ENCODE measurements around the gene CCDC191.
A peak's percentile ranks its signal among the peaks of the same experiment; 100 is the strongest.

The CCDC191 gene

DNA sequence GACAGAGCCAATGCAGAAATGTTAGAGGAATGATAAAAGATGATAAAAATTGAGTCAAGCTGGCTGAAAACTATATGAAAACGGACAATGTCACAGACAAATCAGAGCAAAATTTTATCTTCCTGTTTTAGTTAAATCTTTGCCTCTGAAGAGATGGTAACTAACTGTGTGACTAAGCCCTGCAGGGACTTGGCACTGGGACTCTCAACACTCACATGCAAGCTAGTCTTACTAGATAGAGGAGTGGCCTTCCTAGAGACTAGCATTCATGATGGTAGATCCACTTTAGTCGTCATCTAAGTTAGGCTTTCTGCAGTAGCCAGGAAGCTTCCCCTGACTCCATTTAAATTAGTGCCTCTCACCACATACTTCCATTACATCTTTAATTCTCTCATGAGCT is 4.1 kb downstream of the CCDC191 start:
- DNase-seq, result no peak

DNA sequence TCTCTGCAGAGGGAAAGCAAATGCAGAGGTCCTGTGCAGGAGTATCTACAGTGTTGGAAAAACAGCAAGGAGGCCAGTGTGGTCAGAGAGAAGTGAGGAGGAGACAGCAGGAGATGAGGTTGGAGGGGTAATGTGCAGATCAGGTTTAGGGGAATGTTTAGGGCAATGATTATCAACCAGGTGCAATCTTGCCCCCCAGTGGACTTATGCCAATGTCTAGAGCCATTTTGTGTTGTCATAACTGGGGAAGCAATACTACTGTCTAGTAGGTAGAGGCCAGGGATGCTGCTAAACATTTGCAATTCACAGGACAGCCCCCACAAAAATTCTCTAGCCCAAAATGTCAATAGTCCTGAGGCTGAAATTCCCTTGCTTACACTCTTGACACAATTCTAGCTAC is 13.1 kb downstream of the CCDC191 start:
- DNase-seq, result no peak

DNA sequence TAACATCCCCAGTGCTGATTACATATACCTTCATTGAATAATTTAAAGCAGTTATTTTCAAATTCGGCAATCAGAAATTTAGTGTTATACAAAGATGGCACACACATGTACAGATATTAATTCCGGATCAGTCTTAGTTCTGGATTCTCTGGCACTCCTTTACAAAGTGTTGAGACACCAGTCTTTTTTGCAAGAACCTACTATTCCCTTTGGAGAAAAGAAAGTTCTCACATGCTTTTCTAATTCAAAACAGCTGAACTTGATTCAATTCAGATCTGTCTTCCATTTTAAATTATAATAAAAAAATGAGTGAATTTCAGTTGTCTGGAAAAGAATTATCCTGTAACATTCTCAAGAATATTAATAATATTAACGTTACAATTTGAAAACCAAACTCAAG is 20.4 kb downstream of the CCDC191 start:
- DNase-seq, result no peak

DNA sequence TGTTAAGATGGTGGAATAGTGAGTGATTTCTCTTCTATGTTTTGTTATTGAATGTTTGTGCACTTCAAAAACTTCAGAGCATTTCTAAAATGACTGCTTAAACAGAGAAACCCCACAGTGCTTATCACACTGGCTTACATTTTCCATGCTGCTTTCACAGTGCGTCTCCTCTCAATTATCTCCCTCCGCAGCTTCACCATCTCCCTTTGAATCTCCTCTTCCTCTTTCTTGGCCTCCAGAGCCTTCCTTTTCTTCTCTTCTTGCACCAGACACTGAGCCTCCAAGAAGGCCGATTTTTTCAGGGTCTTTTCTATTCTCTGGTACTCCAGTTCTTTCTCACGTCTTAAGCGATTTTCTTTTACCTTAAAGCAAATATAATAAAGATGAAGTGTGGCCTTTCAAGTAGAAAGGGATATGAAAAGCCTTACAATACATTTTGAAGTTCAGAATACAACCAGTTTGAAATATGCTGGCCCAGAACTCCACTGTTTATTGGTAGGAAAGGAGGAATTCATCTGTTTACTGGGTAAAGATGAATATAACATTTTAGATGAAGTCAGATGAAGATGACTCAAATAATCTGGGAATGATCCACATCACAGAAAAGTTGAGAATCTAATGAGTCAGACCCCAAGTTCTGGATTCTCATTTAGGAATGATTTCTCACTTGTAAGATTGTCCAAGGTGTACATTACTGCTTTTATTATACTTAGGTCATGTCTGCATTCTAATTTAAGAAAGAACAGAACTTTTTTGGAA is 21.4 kb downstream of the CCDC191 start:
- DNase-seq, result no peak

DNA sequence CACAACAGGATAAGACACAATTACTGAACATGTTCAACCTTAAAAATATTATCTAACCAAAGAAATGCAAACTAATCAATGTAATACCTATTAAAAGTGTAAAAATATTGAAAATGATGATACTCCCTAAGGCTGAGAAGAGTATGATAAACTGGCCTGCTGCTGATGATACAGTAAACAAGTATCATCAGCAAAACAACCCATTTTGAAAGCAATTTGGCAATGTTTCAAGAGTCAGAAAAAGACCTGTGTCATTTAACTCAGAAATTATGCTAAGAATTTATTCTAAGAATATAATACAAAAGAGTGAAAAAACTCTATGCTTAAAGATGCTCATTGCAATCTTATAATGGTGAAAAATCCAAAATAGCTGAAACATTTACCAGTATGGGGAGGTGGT is 22.1 kb downstream of the CCDC191 start:
- DNase-seq, result no peak

DNA sequence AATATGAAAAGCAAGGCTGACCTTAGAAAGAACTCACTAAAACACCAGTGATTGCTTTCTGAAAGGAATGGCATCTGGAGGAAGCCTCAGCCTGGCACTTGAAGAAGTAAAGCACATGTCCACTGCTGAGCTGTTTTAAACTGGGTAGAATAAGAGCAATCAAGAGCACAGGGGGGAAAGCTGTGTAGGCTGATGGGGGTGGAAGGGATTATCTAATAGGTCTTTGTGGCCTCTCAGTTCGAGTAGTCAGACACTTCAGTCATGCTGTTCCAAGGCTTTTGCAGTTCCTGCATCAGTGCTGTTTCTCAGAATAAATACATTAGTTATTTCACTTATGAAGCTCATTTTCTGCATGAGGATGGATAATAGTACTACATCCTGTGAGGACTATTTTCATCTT is 22.6 kb downstream of the CCDC191 start:
- no peak for DNase-seq

DNA sequence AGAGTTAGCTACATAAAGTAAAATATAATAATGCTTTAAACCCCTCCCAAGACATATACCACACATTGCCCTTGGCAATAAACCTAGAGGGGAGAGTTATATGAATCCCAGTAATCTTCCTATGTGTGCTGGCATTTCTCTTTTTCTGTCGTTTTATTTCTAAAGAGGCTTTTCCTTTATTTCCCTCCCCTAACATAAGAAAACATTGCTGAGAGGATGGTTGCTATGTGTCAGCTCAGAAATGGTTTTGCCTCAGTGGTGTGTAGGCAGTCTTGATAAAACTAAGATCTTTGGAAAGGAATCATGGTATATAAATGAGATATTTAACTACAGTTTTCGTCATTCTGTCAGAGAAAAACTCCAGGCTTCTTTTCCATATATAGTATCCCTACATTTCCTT is 30.0 kb downstream of the CCDC191 start:
- DNase-seq, result no peak

DNA sequence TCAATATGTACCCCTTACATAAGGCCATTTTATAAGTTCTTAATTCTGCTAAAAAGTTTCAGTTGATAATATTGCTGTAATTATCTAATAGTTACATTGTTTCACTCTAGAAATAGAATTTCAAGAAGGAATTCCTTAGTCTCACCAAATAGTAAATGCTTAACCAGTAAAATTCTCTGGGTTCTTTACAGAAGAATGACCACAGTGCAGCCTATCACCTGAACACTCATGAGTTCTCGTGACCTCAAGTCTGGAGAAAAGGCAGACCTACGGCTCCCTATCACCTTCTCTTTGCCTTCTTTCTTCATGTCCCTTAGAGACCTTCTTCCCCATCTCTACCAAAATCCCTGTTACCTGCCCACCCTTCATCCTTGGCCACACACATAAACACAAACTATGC is 30.9 kb downstream of the CCDC191 start:
- DNase-seq, result no peak

DNA sequence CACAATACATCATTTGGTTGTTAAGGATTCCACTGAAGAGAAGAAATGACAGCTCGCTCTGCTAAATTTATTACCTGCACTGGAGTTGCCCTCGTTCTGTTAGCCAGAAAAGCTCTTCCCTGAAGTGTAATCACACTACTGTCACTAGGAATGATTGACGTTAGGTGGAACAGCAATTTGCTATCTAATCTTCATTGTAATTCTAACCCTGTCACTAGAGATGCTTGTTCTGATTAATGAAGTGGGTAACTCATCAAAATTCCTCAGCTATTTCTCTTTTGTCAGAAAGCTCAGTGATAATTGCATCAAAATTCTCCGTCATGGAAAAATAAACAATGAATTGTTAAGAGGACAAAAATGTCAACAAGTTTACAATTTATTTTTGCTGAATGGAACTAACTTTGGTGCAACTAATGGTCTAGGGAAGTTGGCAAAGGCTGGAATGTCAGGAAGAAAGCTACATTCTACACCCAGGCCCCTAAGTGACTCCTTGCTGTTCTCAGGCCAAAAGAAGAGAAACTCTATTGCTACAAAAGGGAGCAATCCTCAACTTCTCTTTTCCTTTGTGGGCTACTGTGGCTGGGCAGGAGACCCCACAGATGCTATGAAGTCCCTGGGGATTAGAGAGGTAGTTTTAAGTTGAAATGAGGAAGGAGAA is 34.1 kb downstream of the CCDC191 start:
- no peak for DNase-seq

DNA sequence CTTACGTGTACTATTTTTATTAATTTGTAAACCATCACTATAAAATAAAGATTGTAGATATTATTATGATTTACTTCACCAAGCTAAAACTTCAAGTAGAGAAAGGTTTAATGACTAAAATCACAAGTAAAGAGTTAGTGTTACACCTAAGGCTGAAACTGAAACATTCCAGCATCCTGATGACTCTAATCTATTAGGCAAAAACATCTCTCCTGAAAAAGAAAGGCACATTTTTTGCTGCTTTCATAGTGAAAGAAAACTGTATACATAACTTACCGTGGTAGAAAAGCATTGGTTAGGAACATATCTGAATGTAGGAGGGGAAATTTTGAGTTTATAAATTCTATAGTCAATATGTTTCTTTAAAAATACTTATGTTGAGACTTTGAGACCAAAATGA is 35.4 kb downstream of the CCDC191 start:
- DNase-seq, result no peak

DNA sequence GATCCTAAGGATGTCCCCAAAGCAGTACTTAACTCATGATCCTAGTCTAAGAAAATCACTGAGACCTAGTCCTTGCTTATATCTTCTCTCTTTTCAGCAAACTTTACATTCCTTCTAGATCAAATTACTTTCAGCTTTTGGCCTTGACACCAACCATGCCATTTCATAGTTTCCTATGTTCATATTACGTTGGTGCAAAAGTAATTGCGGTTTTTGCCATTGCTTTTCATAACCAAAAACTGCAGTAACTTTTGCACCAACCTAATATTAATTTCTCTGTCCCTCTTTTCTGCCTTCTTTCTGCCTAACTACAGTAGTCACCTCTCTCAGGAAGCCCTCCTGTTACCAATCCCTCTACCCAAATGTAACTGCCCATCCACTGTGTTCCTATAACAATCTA is 36.8 kb downstream of the CCDC191 start:
- DNase-seq, result no peak

DNA sequence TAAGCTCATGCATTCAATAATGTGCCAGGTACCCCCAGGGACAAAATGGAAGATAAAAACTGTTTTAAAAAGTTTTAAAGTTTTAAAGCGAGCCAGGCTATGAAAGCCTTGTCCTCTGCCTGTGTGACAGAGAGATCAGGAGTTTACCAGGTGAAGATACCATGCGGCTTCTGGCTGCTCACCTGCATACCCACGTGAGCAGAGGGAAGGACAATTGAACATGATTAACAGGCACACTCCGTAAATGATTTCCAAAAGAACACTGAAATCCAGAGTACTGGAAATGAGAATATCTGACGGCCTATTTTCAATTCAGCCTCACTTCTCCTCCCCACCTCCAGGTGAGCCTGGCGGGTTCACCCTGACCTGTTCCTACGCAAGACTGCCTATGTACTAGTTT is 42.1 kb downstream of the CCDC191 start:
- no peak for DNase-seq

DNA sequence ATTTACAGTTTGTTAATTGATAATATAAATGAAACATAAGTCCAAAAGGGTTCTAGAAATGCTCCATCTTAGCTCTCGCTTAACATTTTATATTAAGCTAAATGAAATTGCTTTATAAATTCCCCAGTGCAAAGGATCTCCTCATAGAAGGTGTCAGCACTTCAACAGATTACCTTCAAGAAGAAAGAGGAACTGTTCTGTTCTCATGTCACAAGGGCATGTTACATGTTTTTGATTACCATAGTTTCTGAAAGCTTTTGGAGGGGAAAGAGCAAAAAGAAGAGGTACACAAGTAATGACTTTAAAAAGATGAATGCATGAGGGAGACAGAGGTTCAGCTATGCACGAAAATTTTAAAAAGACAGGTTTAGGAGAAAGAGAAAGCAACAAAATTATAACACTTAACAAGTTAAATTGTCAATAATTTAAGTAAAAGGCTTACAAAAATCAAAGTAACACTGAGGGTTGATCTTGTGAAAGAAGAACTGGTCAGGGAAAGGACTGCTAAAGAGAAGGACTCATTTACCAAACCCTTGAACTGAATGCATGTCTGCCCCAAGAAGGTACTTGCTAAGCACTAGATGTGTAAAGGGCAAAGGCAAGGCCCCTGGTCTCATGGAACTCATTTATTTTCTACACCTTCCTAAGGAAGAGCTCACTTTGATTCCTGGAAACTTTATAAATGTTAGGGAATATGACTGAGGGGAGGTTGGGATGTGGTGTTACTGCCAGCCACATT is 45.1 kb downstream of the CCDC191 start:
- no peak for DNase-seq

DNA sequence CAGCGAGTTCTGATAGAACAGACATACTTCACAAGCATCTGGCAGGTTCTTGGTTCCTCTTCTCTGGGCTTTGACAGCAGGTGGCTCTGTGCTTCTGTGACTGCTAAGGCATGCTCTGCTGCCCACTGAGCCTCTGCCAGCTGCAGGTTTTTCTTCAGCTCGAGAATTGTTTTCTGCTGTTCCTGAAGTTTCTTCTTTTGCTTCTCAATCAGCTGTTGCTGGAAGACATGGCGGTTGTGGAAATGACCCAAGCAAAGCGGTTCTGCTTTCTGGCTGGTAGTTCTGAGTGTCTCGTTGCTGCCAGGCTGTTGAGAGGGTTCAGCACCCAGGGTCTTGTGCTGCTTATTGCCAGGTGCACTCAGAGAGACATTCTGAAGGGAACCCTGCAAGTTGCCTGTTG is 50.8 kb downstream of the CCDC191 start:
- DNase-seq, result peak; percentile 72

DNA sequence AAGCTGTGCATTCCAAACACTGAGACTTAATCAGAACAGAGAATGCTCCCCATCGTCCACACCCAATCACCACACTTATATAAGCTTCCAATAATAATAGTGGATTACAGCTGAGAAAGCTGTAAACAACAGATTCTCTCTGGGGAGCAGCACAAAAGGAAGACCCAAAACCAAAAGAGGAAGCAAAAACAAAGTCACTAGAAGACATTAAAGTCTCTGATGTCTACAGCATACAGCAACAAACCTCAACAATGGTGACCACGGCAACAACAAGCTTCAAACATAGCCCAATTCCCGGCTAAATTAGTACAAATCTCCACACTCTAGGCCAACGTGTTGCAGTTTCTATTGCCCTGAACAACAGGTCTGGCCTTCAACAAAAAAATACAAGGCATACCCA is 70.8 kb downstream of the CCDC191 start:
- DNase-seq, result peak; percentile 57

DNA sequence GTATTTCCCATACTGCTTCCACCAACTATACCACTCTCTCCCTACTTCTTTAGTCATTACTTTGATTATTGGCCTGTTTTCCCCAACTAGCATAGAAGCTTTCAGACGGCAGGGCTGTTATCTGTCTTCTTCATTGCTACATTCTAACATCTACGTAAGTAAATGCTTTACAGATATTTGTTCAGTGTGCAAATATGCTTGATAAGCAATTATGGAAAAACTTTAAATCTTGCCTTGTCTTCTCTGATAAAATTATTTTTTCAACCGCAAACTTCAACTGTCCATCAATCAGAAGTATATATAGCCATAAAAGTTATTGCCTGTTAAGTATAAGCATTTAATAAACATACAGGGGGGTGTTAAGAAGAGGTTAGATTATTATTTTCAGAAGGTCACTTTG is 72.8 kb downstream of the CCDC191 start:
- no peak for DNase-seq

DNA sequence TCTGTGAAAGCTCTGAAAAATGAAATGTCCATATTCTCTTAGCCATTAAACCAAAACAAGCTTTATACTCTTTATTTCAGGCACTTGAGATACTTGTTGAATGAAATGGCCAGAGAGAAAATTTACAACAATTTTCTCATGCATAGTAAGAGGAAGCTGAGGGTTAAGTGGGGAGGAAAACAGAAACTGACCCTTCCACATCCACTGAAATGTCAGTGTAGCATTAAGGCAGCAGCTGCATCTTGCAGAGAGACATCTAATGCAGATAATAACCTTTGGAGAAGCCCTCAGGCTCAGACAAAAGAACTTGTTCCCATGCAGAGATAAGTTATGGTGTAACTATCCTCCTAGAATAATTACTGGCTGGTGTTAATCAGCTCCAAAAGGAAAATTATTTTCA is 74.5 kb downstream of the CCDC191 start:
- no peak for DNase-seq

DNA sequence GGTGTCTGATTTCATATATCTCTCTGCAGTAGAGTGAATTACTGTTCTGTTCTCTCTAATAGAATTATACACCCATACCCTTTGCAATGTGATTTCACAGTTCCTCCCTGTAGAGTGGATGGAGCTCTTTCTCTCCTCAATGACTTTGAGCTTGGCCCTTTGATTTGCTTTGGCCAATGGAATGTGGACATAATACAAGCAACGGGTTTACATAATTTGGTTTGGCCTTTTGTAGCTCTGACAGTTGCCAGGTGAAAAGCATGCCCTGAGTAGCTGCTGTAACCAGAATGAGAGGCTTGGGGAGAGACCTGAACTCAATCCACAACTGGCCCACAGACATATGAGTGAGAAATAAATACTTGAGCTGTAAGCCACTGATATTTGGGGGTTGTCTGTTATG is 76.4 kb downstream of the CCDC191 start:
- no peak for DNase-seq

DNA sequence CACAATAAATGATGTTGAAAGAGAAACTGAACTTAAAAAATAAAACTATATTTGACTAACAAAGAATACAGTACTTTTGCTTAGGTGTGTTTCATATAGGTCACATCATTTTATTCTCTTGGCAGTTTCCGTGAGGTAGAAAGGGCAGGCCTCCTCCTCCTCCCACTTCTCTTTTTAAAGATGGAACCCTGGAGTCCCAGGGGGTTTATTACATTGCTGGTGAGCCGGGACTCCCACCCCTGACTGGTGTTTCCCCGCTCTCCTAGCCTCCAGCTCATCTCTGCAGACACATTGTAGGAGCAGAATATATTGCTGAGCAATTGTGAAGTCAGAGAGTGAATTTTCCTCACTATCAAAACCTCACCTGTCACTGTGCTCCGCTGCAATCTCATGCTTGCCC is 78.5 kb downstream of the CCDC191 start:
- no peak for DNase-seq

DNA sequence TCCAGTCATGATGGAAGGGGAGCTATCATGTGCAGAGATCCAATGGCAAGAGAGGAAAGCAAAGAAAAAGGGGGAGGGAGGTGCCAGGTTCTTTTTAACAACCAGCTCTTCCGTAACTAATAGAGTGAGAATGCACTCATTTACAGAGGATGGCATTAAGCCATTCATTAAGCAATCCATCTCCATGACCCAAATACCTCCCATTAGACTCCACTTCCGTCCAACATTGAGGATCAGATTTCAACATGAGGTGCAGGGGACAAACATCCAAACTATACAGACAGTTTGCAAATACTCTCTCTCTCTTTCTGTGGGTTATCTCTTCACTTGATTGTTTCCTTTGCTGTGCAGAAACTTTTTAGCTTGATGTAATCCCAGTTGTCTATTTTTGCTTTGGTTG is 87.3 kb downstream of the CCDC191 start:
- no peak for DNase-seq

DNA sequence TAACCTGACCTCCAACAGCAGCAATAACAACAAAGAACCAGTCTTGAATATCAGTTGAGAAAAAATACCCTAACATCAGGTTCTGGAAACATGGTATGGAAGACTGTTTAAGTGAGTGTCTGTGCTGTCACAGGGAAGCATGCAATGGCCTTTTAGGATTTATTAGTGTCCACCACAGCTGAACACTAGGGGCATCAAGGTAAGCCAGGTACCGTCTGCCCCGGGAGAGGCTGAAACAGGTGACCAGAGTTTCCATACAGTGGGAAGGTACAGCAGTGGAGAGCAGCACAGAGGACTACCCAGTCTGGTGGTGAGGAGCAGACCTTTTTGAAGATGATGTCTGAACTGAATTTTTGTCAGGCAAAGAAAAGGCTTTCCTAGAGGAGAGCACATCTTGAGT is 90.2 kb downstream of the CCDC191 start:
- no peak for DNase-seq

DNA sequence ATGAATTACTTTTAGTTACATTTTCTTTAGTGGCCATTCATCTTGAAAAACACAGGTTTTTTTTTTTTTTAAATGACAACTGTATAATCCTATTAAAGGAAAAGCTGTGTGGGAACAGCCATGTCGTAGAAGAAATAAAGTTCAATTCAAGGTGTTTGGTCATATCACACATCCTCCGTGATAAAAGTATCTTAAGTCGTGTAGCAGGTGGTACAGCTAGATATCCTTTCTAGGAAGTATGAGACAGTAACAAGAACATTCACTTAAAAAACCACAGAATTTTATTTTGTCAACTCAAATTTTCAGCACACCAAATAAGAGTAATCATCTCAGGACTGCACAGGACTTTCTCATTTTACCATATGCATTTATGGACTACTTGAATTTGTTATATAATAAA is 92.4 kb downstream of the CCDC191 start:
- DNase-seq, result no peak

DNA sequence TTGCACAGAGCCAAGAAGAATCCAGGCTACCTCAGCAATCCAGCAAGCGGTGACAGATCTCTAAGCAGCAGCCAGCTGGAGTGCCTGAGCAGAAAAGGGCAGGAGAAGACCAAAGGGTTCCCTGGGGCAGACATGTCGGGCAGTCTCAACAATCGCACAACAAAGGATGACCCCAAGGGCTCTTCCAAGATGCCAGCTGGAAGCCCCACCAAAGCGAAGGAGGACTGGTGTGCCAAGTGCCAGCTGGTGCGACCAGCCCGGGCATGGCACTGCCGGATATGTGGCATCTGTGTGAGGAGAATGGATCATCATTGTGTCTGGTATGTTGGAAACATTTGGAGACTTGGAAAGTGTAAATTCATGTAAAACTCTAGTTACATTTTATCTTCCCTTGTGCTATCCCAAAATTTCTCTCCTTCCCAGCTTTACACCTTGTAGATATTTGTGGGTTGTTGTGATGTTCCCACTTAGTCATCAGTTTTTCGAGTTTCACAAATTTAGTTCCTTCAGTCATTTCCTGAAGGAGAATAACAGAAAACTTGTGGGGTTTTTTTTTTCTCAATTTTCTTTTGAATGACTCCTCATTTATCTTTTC is 102.1 kb downstream of the CCDC191 start:
- DNase-seq, result no peak

DNA sequence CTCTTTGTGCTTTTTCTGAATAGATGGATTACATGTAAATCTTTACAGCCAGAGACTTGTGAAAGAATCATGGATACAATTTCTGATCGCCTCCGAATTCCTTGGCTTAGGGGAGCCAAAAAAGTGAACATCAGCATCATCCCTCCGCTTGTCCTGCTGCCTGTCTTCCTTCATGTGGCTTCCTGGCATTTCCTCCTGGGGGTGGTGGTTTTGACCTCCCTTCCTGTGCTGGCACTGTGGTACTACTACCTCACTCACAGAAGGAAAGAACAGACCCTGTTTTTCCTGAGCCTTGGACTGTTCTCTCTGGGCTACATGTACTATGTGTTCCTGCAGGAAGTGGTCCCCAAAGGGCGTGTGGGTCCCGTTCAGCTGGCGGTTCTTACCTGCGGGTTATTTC is 102.6 kb downstream of the CCDC191 start:
- DNase-seq, result no peak

Data from CD4-positive, alpha-beta T cell treated with Interleukin-15 for 1 hour (primary cell).